ENCODE results near the gene MANEAL.

Gene MANEAL

GRCh38 chr1:37797750-37798345, 4.2 kb downstream of the MANEAL start:
- TF ChIP-seq ZNF70 (CRISPR knock-in tag; IDR thresholded peaks at IDR 0.05) (no peak), ZFP30 (CRISPR knock-in tag; IDR thresholded peaks at IDR 0.05) (no peak), OSR1 (CRISPR knock-in tag; IDR thresholded peaks at IDR 0.05) (no peak), CREB5 (CRISPR knock-in tag; IDR thresholded peaks at IDR 0.05; ENCODE audit: low read depth) (no peak), RARB (CRISPR knock-in tag; IDR thresholded peaks at IDR 0.05) (no peak), ZNF8 (CRISPR knock-in tag; IDR thresholded peaks at IDR 0.05) (no peak), PPARA (CRISPR knock-in tag; IDR thresholded peaks at IDR 0.05; ENCODE audit: borderline replicate concordance) (no peak), ZNF565 (CRISPR knock-in tag; conservative IDR thresholded peaks at IDR 0.05; ENCODE audit: low read depth) (no peak), CSRNP3 (CRISPR knock-in tag; IDR thresholded peaks at IDR 0.05) (no peak), CSDC2 (CRISPR knock-in tag; IDR thresholded peaks at IDR 0.05) (no peak), ZC3H10 (CRISPR knock-in tag; IDR thresholded peaks at IDR 0.05) (no peak), GLIS3 (CRISPR knock-in tag; IDR thresholded peaks at IDR 0.05) (no peak)
- no peak for ATAC-seq

GRCh38 chr1:37802439-37802838, 8.8 kb downstream of the MANEAL start:
- TF ChIP-seq ZFP30 (CRISPR knock-in tag; IDR thresholded peaks at IDR 0.05) (no peak), GLIS3 (CRISPR knock-in tag; IDR thresholded peaks at IDR 0.05) (no peak), TSHZ2 (CRISPR knock-in tag; IDR thresholded peaks at IDR 0.05) (no peak), ZNF8 (CRISPR knock-in tag; IDR thresholded peaks at IDR 0.05) (no peak), CSRNP3 (CRISPR knock-in tag; IDR thresholded peaks at IDR 0.05) (no peak), ESRRG (CRISPR knock-in tag; IDR thresholded peaks at IDR 0.05) (no peak)
- ATAC-seq, result no peak

GRCh38 chr1:37807220-37807554, 13.5 kb downstream of the MANEAL start:
- ATAC-seq, result no peak
- TF ChIP-seq ZFP3 (CRISPR knock-in tag; IDR thresholded peaks at IDR 0.05) (no peak), ARNTL (CRISPR knock-in tag; IDR thresholded peaks at IDR 0.05; ENCODE audit: borderline replicate concordance, low read depth) (no peak), ZNF565 (CRISPR knock-in tag; conservative IDR thresholded peaks at IDR 0.05; ENCODE audit: low read depth) (no peak), ZC3H10 (CRISPR knock-in tag; IDR thresholded peaks at IDR 0.05) (no peak), GLIS3 (CRISPR knock-in tag; IDR thresholded peaks at IDR 0.05) (no peak)

- peak; percentile 87 for ATAC-seq
Observed at GRCh38 chr1:37807555-37808368, 14.1 kb downstream of the MANEAL start, which contains the start of the genes C1orf122 and YRDC. Gene C1orf122, plus strand, starts transcription at chr1:37807790. Its CDS starts 615 bp downstream, at chr1:37808405. Gene YRDC, minus strand, starts transcription at chr1:37808208. Its CDS starts 28 bp downstream, at chr1:37808180.

More at GRCh38 chr1:37807555-37808368, 14.1 kb downstream of the MANEAL start, which contains the start of the genes C1orf122 and YRDC:
- TF ChIP-seq SNAI2 (CRISPR knock-in tag; IDR thresholded peaks at IDR 0.05), result no peak
- TF ChIP-seq TOX (CRISPR knock-in tag; IDR thresholded peaks at IDR 0.05; ENCODE audit: borderline replicate concordance), result no peak
- 0 out of 2 replicates have a peak, but pooled peaks have one; percentile 13 for TF ChIP-seq CREB5 (CRISPR knock-in tag; IDR thresholded peaks at IDR 0.05; ENCODE audit: low read depth)
- TF ChIP-seq ZFP3 (CRISPR knock-in tag; IDR thresholded peaks at IDR 0.05), result no peak
- TF ChIP-seq BACH2 (CRISPR knock-in tag; IDR thresholded peaks at IDR 0.05; ENCODE audit: borderline replicate concordance), result no peak
- no peak for TF ChIP-seq RARB (CRISPR knock-in tag; IDR thresholded peaks at IDR 0.05)
- TF ChIP-seq PATZ1 (CRISPR knock-in tag; IDR thresholded peaks at IDR 0.05; ENCODE audit: borderline replicate concordance), result peak; percentile 56; the same call in 1 of the 2 replicates
- no peak for TF ChIP-seq ESRRG (CRISPR knock-in tag; IDR thresholded peaks at IDR 0.05)
- TF ChIP-seq TSHZ2 (CRISPR knock-in tag; IDR thresholded peaks at IDR 0.05), result no peak
- TF ChIP-seq OSR1 (CRISPR knock-in tag; IDR thresholded peaks at IDR 0.05), result no peak

Measured in SK-N-SH treated with all-trans-retinoic acid at 6 μM for 48 hours (cell line).